ENCODE measurements around the gene MAPK13. TPM values are rescaled to one million over a fixed set of nuclear protein-coding genes. Genes with fewer than 3 reads are reported as not detected.

MAPK13 gene
- total RNA-seq, 1 donor from 2014 or later = 5.8 TPM

DNA sequence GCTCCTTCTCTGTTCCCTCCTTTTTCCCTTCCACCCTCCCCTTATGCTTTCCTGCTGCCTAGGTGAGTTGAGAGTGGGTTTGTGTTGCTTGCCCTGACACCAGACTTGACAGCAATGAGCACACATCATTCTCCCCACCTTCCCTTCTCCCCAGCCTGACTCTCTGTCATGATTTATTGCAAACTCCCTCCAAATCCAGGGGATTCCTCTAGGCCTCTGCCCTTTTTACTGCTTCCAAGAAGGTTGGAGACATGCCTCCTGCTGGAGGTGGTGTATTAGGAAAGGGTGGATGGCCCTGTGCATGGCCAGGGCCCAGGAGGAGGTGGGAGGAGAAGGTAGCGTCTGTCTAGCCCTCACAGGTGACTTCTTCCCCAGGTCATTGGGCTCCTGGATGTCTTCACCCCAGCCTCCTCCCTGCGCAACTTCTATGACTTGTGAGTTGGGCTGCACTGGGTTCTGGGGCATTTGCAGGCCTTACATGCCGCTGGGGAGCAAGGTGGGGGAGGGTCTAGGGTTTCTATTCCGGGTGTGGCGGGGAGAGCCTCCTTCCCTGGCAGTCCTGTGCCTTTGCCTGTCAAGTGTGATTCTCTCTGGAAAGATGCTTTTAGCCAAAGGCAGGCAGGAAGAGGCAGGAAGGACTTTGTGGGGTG lies 2.1 kb downstream of the MAPK13 start:
- Histone ChIP-seq H3K9ac (ENCODE audit: low read length) (no peak overlapping the region), H3K27ac (ENCODE audit: low read depth, low read length) (no peak overlapping the region), H3K27me3 (ENCODE audit: insufficient read depth, low read length) (no peaks in the 10 kb centered on the region), H3K79me2 (ENCODE audit: insufficient read depth, low read length) (no peaks in the 10 kb centered on the region), H4K20me1 (ENCODE audit: insufficient read depth, low read length) (no peaks in the 10 kb centered on the region), H2AFZ (ENCODE audit: low read depth, low read length) (no peak overlapping the region), H3K4me3 (ENCODE audit: insufficient read depth, low read depth, low read length) (no peak overlapping the region), H3K9me3 (ENCODE audit: insufficient read depth, low read depth, low read length) (no peaks in the 10 kb centered on the region), H3K36me3 (ENCODE audit: insufficient read depth, low read length) (no peaks in the 10 kb centered on the region), H3K4me2 (ENCODE audit: low read length) (peak overlapping the region; percentile 79), H3K4me1 (ENCODE audit: insufficient read depth, low read length) (peaks cover 13% of the 10 kb centered on the region)
- Mint-ChIP-seq H3K4me1 (ENCODE audit: low read depth, unreplicated experiment) (peaks cover 23% of the 10 kb centered on the region), H3K36me3 (ENCODE audit: low read depth, unreplicated experiment) (peaks cover 14% of the 10 kb centered on the region), H3K27me3 (ENCODE audit: low read depth, unreplicated experiment) (peaks cover 15% of the 10 kb centered on the region), H3K27ac (ENCODE audit: unreplicated experiment) (peak overlapping the region; percentile 80), H3K4me3 (ENCODE audit: unreplicated experiment) (peak overlapping the region; percentile 43), H3K9me3 (ENCODE audit: unreplicated experiment) (peaks cover 3% of the 10 kb centered on the region)
- no peak for TF ChIP-seq EZH2 (IDR thresholded peaks at IDR 0.05; ENCODE audit: insufficient read depth, low read length)
- TF ChIP-seq, protein P1, sequence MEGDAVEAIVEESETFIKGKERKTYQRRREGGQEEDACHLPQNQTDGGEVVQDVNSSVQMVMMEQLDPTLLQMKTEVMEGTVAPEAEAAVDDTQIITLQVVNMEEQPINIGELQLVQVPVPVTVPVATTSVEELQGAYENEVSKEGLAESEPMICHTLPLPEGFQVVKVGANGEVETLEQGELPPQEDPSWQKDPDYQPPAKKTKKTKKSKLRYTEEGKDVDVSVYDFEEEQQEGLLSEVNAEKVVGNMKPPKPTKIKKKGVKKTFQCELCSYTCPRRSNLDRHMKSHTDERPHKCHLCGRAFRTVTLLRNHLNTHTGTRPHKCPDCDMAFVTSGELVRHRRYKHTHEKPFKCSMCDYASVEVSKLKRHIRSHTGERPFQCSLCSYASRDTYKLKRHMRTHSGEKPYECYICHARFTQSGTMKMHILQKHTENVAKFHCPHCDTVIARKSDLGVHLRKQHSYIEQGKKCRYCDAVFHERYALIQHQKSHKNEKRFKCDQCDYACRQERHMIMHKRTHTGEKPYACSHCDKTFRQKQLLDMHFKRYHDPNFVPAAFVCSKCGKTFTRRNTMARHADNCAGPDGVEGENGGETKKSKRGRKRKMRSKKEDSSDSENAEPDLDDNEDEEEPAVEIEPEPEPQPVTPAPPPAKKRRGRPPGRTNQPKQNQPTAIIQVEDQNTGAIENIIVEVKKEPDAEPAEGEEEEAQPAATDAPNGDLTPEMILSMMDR (IDR thresholded peaks at IDR 0.05; ENCODE audit: insufficient read depth, low read depth, low read length) = no peak
- no peak for DNase-seq (ENCODE audit: low read depth)
- FAIRE-seq = no peak

GRCh38 chr6:36133148-36133547 lies 2.8 kb downstream of the MAPK13 start:
- FAIRE-seq = no peak
- no peaks in the 10 kb centered on the region for H3K79me2 ChIP-seq (ENCODE audit: insufficient read depth, low read length)
- no peak overlapping the region for H3K4me2 ChIP-seq (ENCODE audit: low read length)
- H2AFZ ChIP-seq (ENCODE audit: low read depth, low read length) = no peak overlapping the region
- Mint-ChIP-seq H3K36me3 (ENCODE audit: low read depth, unreplicated experiment) (peaks cover 14% of the 10 kb centered on the region), H3K27ac (ENCODE audit: unreplicated experiment) (no peak overlapping the region), H3K4me3 (ENCODE audit: unreplicated experiment) (no peak overlapping the region), H3K9me3 (ENCODE audit: unreplicated experiment) (peaks cover 3% of the 10 kb centered on the region), H3K27me3 (ENCODE audit: low read depth, unreplicated experiment) (peaks cover 15% of the 10 kb centered on the region), H3K4me1 (ENCODE audit: low read depth, unreplicated experiment) (peaks cover 17% of the 10 kb centered on the region)
- H3K27me3 ChIP-seq (ENCODE audit: insufficient read depth, low read length) = no peaks in the 10 kb centered on the region
- no peaks in the 10 kb centered on the region for H3K36me3 ChIP-seq (ENCODE audit: insufficient read depth, low read length)
- H3K9ac ChIP-seq (ENCODE audit: low read length) = no peak overlapping the region
- no peak overlapping the region for H3K27ac ChIP-seq (ENCODE audit: low read depth, low read length)
- peaks cover 9% of the 10 kb centered on the region for H3K4me1 ChIP-seq (ENCODE audit: insufficient read depth, low read length)
- H3K9me3 ChIP-seq (ENCODE audit: insufficient read depth, low read depth, low read length) = no peaks in the 10 kb centered on the region
- no peak for TF ChIP-seq EZH2 (IDR thresholded peaks at IDR 0.05; ENCODE audit: insufficient read depth, low read length)
- TF ChIP-seq, protein P1 (IDR thresholded peaks at IDR 0.05; ENCODE audit: insufficient read depth, low read depth, low read length) = no peak
- no peaks in the 10 kb centered on the region for H4K20me1 ChIP-seq (ENCODE audit: insufficient read depth, low read length)
- DNase-seq (ENCODE audit: low read depth) = no peak
- H3K4me3 ChIP-seq (ENCODE audit: insufficient read depth, low read depth, low read length) = no peak overlapping the region

GRCh38 chr6:36133912-36134311 lies 3.6 kb downstream of the MAPK13 start:
- peaks cover 17% of the 10 kb centered on the region for H3K4me1 Mint-ChIP-seq (ENCODE audit: low read depth, unreplicated experiment)
- no peak overlapping the region for H2AFZ ChIP-seq (ENCODE audit: low read depth, low read length)
- TF ChIP-seq EZH2 (IDR thresholded peaks at IDR 0.05; ENCODE audit: insufficient read depth, low read length) = no peak
- TF ChIP-seq, protein P1 (IDR thresholded peaks at IDR 0.05; ENCODE audit: insufficient read depth, low read depth, low read length) = no peak
- no peak overlapping the region for H3K27ac Mint-ChIP-seq (ENCODE audit: unreplicated experiment)
- H3K27ac ChIP-seq (ENCODE audit: low read depth, low read length) = no peak overlapping the region
- H3K27me3 Mint-ChIP-seq (ENCODE audit: low read depth, unreplicated experiment) = peaks cover 15% of the 10 kb centered on the region
- no peaks in the 10 kb centered on the region for H3K36me3 ChIP-seq (ENCODE audit: insufficient read depth, low read length)
- peaks cover 3% of the 10 kb centered on the region for H3K9me3 Mint-ChIP-seq (ENCODE audit: unreplicated experiment)
- no peaks in the 10 kb centered on the region for H4K20me1 ChIP-seq (ENCODE audit: insufficient read depth, low read length)
- DNase-seq (ENCODE audit: low read depth) (no peak), FAIRE-seq (no peak)
- no peak overlapping the region for H3K4me3 Mint-ChIP-seq (ENCODE audit: unreplicated experiment)
- H3K4me1 ChIP-seq (ENCODE audit: insufficient read depth, low read length) = peaks cover 9% of the 10 kb centered on the region
- no peak overlapping the region for H3K9ac ChIP-seq (ENCODE audit: low read length)
- peaks cover 15% of the 10 kb centered on the region for H3K36me3 Mint-ChIP-seq (ENCODE audit: low read depth, unreplicated experiment)
- no peaks in the 10 kb centered on the region for H3K79me2 ChIP-seq (ENCODE audit: insufficient read depth, low read length)
- no peak overlapping the region for H3K4me3 ChIP-seq (ENCODE audit: insufficient read depth, low read depth, low read length)
- no peak overlapping the region for H3K4me2 ChIP-seq (ENCODE audit: low read length)
- H3K27me3 ChIP-seq (ENCODE audit: insufficient read depth, low read length) = no peaks in the 10 kb centered on the region
- H3K9me3 ChIP-seq (ENCODE audit: insufficient read depth, low read depth, low read length) = no peaks in the 10 kb centered on the region
